Measurements from ENCODE around the gene STK4.
"Not testable (repeated sequence)": the region's sequence is repeated elsewhere in the genome, so short reads cannot be mapped to it uniquely, and the experiment has no call there.

STK4 gene

DNA sequence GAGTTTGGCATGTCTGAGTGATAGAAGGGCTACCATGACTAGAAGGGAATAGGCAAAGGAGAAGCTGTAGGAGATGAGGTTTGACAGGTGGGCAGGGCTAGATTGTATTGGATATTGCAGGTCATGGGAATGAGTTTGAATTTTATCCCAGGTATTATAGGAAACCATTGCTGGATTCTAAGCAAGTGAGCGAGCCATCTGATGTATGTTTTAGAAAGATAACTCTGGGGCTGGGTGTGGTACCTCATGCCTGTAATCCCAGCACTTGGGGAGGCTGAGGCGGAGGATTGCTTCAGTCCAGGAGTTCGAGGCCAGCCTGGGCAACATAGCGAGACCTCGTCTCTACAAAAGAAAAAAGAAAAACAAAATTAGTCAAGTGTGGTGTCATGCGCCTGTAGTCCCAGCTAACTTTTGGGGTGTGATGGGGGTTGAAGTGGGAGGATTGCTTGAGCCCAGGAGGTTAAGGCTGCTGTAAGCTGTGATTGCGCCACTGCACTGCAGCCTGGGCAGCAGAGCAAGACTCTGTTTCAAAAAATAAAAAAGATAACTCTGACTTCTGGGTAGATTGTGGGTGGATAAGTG, 16.9 kb downstream of the STK4 start:
- DNase-seq (ENCODE audit: low read depth in 2 of 2), result no peak

DNA sequence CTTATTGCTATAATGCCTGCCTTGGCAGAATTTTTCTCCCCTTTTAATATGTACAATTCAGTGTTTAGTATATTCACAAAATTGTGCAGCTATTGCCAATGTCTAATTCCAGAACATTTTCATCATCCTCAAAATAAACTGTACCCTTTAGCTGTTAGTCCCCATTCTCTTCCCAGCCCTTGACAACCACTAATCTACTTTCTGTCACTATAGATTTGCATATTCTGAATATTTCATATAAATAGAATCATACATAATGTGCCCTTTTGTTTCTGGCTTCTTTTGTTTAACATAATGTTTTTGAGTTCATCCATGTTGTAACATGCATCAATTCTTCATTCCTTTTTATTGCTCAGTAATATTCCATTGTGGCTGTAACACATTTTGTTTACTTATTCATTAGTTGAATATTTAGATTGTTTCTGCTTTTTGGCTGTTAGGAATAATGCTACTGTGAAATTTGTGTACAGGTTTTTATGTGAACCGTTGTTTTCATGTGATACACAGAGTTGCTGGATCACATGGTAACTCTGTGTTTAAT, 22.4 kb downstream of the STK4 start:
- no peak for DNase-seq (ENCODE audit: low read depth in 2 of 2)

DNA sequence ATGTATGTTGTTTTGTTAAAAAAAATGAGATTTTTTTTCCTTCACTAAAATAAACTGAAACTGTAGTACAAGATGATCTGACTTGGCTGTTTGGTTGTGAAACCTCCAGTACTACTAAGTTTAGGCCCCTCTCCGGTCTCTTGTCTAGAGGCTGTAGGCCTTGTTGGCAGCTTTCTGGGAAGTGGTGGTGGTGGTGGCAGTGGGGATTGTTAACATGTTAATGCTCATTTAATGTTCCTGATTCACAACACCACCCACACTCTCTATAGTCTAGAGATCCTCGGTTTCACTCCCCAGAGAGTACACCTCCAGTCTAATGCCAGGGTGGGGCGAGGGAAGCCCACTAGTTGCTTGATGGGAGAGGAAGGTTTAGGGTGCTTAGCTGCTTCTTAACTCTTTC, 24.1 kb downstream of the STK4 start:
- DNase-seq (ENCODE audit: low read depth in 2 of 2), result no peak

DNA sequence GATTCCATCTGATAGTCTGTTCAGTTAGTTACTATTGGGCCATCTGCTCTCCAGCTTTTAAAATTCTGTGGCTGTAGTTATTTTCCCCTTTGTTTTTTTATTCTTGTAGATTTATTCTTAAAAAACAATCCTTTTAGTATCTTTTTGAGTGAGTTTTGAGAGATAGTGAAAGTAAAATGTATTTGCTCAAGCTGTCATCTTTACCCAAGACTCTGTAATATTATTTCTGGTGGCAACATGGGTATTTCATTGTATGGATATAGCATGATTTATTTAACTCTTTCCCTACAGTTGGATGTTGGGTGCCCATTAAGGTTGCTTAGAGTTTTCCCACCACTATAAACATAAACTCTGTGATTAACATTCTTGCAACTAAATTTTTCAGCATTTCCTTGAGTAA, 24.6 kb downstream of the STK4 start:
- DNase-seq (ENCODE audit: low read depth in 2 of 2), result no peak

DNA sequence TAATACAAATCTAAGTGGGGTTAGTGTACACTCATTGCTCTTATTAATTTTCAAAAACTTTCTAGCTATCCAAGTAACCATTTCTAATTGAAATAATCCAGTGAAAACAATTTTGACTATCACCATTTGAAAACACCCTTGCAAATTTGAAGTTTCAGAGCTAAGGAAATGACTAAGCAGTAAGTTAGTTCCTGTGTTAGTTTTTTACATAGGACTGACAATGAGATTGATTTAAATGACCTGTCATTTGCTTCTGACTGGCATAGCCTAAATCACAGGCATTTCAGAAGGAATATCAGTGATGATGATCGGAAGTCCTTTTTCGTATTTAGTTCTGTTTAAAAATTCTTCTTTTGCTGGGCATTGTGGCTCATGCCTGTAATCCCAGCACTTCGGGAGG, 27.0 kb downstream of the STK4 start:
- DNase-seq (ENCODE audit: low read depth in 2 of 2), result no peak

DNA sequence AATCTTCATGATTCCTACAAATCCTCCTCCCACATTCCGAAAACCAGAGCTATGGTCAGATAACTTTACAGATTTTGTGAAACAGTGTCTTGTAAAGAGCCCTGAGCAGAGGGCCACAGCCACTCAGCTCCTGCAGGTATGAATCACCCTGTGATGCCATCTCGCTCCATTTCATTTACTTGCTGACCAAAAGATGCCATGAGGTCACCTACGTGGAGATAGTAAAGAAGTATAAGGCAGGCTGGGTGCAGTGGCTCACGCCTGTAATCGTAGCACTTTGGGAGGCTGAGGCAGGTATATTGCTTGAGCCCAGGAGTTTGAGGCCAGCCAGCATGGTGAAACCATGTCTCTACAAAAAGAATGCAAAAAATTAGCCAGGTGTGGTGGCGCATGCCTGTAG, 30.9 kb downstream of the STK4 start:
- no peak for DNase-seq (ENCODE audit: low read depth in 2 of 2)

DNA sequence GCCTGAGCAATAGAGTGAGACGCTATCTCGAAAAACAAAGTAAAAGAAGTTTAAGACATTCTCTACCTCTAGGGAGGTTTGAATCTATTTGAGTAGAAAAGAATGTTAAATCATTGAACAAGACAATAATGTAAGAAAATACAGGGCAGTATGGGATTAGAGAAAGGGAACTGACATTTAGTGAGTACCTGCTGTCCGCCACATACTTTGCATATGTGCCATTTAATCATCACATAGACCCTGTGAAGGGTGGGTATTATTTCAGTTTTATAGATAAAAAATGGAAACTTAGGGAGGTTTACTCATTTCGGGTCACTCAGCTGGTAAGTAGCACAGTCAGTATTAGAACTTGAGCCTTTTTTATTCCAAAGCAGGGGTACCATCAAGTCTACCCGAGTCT, 31.4 kb downstream of the STK4 start:
- DNase-seq (ENCODE audit: low read depth in 2 of 2), result no peak

DNA sequence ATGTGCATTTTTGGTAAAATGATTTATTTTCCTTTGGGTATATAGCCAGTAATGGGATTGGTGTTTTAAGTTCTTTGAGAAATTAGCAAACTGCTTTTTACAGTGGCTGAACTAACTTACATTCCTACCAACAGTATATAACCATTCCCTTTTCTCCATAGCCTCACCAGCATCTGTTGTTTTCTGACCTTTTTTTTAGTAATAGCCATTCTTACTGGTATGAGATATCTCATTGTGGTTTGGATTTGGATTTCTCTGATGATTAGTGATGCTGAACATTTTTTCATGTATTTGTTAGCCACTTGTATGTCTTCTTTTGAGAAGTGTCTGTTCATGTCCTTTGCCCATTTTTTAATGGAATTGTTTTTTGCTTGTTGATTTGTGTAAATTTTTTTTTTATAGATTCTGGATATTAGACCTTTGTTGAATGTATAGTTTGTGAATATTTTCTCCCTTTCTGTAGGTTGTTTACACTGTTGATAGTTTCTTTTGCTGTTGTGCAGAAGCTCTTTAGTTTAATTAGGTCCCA, 42.3 kb downstream of the STK4 start:
- no peak for DNase-seq (ENCODE audit: low read depth in 2 of 2)

DNA sequence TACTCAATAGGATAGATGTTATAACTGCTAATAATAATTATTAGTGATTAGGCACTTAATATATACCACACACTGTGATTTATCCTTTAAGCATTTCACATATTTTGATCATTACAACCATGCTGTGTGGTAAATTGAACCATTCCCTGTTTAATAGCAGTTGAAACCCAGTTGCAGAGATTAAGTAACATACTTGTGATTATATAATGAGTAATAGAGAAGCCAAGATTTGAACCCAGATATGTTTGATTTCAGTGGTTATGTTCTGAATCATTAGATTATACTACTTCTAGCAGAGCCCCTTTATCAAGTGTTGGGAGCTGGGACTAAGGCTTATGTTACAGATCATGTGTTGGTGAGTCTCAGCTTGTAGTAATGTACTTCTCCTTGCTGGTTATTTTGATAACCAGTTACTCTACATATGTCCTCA, 44.1 kb downstream of the STK4 start:
- no peak for DNase-seq (ENCODE audit: low read depth in 2 of 2)

DNA sequence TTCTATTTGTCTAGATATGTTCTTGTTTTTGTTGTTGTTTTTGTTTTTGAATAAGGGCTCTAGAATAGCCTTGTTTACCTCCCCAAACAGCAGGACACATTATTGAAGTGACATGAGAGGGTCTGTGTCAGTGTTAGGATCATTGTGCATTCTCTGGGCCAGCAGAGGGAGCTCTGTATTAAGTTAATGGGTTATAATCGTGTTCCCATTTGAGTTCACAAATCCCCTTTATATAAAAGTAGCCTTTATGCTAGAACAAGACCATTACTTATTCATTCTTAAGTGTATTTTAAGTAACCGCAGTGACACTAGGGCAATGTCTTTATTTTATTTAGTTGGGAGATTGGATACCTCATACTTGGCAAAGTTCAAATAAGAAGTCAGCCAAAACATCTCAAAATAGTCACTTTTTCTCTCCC, 44.8 kb downstream of the STK4 start:
- no peak for DNase-seq (ENCODE audit: low read depth in 2 of 2)

DNA sequence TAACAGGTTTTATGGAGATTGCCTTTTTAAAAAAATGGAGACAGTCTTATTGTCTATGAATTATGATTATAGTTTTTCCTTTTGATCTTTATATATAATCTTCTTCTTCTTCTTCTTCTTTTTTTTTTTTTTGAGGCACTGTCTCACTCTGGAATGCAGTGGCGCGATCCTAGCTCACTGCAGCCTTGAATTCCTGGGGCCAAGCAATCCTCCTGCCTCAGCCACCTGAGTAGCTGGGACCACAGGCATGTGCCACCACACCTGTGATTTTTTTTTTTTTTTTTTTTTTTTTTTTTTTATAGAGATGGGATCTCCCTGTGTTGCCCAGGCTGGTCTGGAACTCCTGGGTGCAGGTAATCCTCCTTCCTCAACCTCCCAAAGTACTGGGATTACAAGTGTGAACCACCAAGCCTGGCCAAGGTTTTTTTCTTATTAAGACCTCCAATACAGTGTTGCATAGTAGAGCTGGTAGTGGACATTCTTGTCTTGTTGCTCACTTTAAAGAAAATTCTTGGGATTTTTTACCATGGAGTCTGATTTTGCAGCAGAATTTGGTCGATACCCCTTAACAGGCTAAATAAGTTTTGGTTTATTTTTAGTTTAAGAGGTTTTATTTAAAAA, 46.5 kb downstream of the STK4 start:
- no peak for DNase-seq (ENCODE audit: low read depth in 2 of 2)

DNA sequence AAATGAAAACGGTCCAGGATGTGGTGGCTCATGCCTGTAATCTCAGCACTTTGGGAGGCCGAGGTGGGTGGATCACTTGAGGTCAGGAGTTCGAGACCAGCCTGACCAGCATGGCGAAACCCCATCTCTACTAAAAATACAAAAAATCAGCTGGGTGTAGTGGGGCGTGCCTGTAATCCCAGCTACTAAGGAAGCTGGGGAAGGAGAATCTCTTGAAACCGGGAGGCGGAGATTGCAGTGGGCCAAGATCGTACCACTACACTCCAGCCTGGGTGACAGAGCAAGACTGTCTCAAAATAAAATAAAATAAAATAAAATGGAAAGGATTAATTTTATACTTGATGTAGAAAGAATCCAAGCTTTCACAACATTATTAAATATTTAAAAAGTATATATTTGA, 47.8 kb downstream of the STK4 start:
- DNase-seq (ENCODE audit: low read depth in 2 of 2), result not testable (repeated sequence)

DNA sequence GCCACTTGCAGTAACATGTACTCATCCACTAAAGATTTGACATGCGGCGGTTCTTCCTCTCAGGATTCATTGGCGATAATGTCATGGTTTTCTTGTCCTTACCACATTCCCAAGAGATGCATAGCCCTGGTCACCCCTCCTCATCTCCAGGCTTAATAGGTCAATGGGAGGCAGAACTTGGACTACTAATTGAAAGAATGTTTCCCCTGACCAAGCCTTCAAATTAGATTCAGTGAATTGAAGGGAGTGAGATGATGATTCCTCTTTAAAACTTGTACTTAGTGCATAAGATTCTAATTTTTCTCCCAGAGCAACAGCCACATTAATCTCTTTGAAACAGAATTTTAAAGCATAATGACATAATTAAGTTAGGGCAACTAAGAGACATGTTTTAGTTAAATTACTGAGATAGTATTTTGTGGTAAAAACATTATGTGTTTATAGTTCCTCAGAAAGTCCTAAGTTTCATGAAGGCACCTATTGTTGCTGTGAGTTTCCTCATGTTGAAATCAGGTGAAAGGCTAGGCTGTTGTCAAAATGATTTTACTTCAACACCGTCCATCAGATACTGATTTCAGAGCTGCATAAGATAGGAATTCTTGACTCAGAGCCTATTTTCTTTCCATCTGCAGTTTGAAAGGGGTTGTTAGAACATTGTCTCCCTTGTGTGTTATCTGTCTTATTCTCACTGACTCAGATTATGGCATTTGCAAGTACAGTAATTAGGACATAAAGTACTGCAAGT, 48.5 kb downstream of the STK4 start:
- DNase-seq (ENCODE audit: low read depth in 2 of 2), result no peak

DNA sequence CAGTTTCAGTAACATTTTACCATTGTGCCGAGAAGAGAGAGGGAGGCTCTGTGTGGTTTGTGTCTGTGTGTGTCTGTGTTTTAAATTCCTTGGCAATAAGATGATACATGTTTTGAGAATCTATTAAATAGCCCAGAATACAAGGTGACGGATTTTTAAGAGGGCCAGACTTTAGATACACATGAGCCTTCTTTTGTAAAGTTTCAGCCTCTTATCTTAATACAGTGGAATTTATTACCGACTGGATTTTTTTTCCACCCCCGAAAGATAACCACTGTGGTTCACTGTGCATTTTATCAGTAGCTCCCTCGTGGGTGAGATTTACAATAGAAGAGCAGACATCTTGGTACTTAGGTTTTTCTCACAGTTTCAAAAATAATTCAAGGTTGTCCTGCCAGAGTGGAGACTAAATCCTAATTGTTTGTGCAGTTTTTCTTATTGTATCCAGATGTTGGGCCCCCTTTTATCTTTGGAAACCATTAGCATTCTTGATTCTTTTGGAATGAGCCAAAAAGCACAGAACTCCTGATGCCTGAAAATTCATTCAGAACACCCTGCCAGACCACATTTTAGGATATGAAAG, 49.9 kb downstream of the STK4 start:
- no peak for DNase-seq (ENCODE audit: low read depth in 2 of 2)

DNA sequence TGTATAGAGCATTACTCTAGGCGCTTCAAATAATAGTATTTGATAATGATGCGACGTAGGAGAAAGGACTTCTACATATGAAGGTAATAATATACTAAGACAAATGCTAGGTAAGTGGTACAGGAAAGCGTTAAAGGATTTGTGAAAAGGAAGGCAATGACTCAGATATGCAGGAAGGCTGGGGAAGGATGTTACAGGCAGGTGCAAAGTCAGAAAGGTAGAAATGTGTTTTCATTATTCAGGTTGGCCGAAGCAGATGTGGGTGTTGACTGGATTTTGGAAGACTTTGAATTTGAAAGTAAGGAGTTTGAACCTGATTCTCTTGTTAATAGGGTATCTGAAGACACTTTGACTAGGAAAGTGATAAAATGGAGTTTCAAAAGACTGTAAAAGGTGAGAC, 51.0 kb downstream of the STK4 start:
- DNase-seq (ENCODE audit: low read depth in 2 of 2), result no peak

DNA sequence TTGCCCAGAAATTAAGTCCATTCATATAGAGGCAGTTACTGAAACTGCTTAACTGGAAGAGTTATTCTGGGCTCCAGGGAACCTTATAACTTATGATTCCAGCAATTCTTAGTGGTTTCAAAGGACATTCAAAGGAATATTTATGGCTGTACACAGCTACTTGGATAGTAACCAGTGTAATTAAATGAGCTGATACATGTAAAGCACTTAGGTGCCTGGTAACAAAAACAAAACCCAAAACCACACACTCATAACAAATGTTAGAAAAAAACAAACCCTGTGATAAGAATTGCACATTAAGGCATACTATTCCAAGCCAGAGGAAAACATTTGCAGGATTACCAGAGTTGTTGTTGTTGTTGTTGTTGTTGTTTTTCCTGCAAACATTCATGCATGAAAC, 51.5 kb downstream of the STK4 start:
- no peak for DNase-seq (ENCODE audit: low read depth in 2 of 2)

DNA sequence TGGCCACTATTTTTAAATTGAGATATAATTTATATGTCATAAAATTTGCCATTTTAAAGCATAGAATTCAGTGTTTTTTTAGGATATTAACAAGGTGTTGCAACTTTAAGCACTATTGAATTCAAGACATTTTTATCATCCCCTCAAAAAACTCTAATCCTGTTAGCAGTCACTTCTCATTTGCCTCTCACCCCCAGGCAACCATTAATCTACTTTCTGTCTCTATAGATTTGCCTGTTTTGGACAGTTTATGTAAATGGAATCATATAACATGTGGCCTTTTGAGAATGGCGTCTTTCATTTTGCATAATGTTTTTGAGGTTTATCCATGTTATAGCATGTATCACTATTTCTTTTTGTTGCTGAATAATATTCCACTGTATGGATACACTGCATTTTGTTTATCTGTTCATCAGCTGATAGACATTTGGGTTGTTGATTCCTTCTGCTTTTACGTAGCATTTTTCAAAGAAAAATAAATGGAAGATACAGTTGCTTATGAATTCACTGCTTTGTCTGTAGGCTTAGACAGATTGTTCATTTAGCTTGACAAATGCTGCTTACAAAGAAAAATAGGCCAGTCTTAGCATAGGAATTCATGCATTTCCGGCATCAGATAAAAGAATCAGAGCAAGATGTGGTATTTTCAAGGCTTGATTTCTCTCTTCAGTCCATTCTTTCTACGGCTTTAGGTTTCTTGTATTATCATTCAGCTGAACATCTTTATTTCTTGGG, 52.9 kb downstream of the STK4 start:
- no peak for DNase-seq (ENCODE audit: low read depth in 2 of 2)

DNA sequence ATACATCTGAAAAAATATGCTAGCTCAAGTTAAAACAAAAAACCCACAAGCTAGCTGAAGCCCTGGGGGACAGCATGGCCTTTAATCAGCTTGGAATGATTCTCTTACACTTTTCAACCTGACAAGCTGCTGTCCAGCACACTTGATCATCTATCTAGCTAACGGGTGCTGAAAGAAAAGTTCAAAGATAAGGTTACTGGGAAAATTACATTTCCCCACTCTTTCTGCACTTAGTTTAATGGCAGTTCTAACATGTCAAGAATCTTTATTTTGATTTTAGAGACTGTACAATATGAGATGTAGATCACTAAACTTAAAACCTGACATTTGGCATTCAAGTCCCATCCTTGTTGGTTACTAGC, 53.4 kb downstream of the STK4 start:
- no peak for DNase-seq (ENCODE audit: low read depth in 2 of 2)

DNA sequence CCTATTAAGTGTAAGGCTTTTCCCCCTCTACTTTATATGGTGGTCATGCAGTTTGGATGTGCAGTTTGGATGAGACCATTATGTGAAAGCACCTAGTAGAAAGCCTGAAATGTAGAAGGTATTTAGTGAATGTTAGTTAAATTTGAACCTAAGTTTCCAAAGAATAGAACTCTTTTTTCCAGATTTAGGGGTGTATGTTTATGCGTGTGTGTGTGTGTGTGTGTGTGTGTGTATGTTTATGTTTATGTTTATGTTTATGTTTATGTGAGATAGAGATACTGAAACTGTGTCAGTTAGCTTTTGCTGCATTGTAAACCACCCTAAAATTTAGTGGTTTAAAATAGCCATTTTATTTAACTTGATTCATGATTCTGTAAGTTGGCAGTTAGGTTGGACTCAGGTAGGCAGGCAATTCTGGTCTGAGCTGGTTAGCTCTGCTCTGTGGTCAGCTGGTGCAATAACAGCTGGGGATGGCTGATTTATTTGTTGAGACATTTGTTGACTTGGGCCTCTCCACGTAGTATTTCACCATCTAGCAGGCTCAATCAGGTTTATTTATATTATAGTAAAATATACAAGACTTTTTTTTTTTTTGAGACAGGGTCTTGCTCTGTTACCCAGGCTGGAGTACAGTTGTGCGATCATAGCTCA, 54.0 kb downstream of the STK4 start:
- no peak for DNase-seq (ENCODE audit: low read depth in 2 of 2)

DNA sequence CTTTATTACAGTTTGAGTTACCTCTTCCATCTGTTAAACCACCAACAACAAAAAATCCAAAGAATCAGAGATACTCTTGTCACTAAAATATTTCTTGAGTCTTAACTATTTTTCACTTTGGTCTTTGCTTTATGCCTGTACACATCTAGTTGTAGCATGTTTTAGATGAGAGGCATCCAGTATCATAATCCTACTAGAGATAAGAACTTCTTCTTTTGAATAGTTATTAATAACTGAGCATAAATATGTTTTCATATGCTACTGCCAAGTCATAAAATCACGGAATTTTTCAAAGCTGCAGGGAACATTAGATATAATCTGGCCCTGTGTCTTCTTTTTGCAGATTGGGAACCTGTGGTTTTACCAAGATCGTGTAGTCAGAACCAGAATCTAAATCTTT, 55.3 kb downstream of the STK4 start:
- no peak for DNase-seq (ENCODE audit: low read depth in 2 of 2)

DNA sequence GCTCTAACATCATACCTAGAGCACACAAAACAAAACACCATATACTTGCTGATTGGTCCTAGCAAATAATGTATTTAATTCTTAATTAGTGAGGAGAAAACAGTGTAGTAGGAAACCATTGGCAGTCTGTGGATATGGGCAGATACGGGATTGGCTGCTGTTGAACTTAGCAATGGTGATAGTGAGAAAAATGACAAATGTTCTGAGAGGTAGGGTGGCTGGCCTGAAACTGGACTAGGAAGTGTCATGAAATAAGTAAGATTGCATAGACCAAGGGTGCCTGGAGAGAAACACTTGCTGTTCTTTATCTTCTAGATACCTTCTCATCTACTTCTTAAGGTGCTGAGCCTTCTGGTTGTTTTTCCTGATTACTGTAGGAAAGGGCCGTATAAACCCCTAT, 56.8 kb downstream of the STK4 start:
- DNase-seq (ENCODE audit: low read depth in 2 of 2), result not testable (repeated sequence)

Measured in fibroblast of skin of left quadriceps (primary cell).